GM19397 (cell line): ENCODE measurements around the gene MGRN1.
A peak's percentile ranks its signal among the peaks of the same experiment; 100 is the strongest.

Experiments
- ATAC-seq: cut with Tn5 transposase; IDR thresholded peaks from one replicate; pipeline ENCODE4 v1.9.1; 2021; ENCODE audit warnings: mild to moderate bottlenecking, moderate library complexity; ENCODE audit not compliant: unreplicated experiment

MGRN1 gene

DNA sequence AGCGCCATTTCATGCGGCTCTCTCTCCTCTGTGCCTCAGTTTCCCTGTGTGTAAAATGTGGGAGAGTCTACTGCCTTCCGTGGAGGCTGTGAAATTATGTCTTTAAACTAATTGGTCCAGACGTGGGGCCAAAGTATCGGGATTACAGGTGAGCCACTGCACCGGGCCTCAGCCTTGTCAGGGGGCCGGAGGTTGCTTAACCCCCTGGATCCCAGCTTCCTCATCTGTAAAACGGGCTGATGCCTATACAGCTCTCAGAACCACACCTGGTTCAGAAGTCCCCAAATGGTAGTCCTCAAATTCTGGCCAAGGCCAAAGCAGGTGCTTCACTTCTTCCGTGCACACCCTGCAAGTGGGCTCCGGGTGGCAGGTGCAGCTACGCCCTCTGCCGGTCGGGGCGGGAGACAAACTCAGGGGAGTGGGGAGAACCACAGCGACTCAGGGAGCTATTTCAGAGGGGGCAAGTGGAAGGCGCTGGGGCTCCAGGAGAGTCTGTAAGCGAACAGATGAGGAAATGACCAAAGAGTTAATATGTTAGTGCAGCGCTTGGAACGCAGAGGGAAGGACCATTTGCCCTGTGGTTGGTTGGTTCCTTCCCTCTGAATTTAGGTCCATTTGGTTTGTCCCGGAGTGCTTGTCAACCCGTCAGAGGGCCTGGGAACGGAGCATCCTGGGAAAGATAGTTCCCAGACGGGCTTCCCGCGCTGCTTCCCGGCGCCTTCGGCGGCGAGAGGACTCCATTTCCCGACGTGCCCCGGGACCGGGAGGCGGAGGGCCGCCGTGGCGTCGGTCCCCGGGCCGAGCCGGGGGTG, at the start of gene MGRN1:
Gene MGRN1, plus strand, starts transcription at position 812 of the 812 bp plus-strand sequence. CDS start 135 bp downstream, outside the sequence.
- ATAC-seq, result peak; percentile 68

DNA sequence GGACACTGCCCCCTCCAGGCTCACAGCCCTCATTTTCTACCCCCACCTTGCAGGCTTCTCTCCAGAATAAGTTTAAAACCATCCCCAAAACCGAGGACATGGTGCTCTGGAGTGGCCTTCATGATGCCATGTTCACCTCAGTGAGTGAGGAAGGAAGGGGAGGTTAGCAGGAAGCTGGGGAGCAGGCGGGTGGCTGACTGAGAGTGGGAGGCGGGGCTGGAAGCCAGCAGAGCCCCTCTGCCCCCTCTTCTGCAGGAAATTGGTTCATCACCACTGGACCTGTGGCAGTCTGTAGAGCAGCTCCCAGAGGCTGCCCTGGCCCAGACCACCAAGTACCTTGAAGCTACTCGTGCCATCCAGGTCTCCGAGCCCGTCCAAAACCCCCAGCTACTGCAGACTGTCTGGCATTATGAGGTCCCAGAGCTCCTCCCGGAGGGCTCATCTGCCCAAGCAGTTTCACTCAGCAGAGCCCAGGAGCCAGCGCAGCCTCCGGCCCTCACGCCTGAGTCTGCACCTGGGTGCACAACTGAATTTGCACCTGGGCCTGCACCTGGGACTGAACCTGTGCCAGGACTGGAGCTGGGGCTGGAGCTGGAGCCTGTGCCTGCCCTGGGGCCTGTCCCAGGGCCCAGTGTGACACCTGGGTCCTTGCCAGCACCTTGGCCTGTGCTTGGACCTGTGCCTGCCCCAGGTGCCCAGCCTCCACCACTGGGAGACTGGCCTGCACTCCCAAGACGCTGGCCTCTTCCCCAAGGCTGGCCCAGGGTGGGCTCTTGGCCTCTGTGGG, 49.5 kb upstream of the MGRN1 start:
- ATAC-seq, result no peak

DNA sequence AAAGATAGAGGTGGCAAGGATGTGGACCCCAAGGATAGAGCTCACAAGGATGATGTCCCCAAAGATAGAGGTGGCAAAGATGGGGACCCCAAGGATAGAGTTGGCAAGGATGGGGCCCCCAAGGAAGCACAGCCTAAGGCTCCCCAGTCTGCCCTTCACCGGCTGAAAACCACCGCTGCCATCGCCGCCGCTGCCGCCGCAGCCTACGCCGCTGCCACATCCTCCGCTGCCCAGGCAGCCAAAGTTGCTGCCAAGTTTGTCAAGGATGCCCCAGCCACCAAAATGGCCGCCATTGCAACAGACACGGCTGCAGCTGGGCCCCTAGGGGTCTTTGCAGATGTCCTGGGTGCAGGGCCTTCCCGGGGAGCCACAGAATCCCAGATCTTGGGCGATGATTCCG, 48.6 kb upstream of the MGRN1 start:
- ATAC-seq, result no peak

DNA sequence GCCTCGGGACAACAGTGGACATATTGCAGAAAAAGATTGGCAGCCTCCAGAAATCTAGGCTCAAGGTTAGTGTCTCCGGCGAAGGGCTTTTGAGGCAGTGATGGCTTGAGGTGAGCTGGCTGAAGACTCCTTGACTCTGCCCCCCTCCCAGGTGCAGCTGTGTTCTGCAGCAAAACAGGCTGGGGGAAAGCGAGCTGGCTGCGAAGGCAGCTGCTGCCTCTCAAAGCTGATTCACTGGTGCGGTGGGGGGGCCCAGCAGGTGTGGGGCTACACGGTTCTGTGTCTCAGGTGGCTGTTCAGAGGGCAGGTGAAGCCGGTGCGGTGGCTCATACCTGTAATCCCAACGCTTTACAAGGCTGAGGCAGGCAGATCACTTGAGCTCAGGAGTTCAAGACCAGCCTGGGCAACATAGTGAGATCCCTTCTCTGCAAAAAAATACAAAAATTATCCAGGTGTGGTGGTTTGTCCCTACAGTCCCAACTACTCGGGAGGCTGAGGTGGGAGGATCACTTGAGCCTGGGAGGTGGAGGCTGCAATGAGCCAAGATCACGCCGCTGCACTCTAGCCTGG, 45.6 kb upstream of the MGRN1 start:
- ATAC-seq, result no peak

DNA sequence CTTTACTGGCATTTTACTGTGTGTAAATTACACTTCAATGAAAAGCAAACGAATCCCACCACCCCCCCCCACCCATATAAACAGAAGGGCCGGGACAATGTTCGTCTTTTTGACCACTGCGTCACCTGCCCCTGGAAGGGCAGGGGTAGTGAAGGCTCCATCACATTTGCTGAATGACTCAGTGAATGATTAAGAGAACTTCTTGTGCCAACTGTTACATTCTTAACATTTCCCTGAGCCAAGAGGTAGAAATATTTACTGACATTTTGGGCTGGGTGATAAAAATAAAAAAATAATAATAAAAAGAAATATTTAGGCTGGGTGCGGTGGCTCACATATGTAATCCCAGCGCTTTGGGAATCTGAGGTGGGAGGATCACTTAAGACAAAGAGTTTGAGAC, 44.4 kb upstream of the MGRN1 start:
- ATAC-seq, result no peak

DNA sequence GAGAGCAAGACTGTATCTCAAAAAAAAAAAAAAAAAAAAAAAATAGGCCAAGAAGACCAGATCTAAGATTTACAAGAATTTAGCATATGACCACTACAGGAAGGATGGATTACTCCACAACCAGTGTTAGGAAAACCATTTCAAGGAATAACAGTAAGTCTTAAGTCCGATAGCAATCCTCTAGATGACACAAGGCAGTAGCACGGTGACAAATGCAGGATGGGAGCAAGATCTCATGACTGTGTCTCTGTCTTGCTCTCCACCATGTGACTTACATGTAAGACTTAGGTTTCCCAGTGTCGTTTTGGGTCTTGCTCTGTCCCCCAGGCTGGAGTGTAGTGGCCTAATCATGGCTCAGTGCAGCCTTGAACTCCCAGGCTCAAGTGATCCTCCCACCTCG, 40.7 kb upstream of the MGRN1 start:
- no peak for ATAC-seq

DNA sequence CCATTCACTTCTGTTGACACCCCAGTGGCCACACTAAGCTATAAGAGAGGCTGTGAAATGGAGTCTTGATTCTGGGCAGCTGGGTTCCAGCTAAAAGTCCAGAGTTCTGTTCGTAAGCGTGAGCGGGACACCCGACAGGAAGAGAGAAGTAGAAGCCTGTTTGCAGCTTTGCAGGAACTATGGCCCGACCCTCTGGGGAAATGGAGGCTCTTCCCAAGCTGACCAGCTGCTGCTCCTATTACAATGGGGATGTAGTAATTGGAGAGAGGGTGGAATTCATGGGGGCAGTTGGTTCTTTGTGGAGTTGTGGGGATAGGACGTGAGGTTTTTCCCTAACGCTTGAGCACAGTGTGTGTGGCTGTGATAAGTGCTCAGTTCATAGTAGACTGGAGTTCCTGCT, 38.3 kb upstream of the MGRN1 start:
- ATAC-seq, result no peak

DNA sequence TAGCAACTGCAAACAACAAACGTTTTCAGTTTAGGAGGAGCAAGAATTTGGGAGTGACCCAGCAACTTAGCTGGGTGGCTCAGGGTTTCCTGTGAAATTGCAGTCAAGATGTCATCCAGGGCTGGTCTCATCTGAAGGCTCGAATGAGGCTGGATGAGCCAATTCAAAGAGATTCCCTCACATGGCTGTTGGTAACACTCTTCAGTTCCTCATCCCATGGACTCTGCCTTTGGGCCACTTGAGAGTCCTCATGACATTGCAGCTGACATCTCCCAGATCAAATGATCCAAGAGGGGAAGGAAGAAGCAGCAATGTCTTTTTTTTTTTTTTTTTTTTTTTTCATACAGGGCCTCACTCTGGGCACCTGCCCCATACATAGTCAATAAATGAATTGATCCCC, 36.2 kb upstream of the MGRN1 start:
- ATAC-seq, result no peak

DNA sequence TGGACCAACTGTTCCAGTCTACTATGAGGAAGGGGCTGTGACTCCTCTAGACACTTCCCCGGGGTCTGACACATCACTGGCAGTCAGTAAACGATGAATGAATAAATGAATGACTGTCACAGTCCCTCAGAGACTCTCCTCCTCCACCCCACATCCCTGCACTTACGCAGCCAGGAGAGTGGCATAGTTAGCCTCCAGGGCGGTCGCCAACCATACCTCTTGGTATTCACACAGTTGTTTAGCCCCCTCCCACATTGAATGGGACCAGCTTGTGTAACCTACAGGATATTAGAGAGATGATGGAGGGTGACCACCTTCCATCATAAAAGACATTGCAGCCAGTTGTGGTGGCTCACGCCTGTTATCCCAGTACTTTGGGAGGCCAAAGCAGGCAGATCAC, 35.7 kb upstream of the MGRN1 start:
- ATAC-seq, result no peak

DNA sequence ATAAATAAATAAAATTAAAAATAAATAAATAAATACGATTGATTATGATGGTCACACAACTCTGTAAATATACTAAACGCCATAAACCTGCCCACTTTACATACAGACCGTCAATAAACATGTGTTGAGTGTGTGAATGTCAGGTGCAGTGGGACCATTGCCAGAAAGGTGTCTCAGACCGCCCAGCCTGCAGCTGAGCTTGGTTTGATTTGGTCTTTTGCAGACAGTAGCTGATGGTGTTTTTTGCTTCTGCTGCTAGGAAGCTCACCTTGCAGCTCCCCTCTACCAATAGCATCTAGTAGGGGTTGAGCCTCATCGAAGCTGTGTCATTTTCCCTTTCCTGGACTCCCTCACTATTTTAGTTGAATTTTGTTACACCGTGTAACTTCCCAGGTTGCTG, 33.4 kb upstream of the MGRN1 start:
- ATAC-seq, result no peak

DNA sequence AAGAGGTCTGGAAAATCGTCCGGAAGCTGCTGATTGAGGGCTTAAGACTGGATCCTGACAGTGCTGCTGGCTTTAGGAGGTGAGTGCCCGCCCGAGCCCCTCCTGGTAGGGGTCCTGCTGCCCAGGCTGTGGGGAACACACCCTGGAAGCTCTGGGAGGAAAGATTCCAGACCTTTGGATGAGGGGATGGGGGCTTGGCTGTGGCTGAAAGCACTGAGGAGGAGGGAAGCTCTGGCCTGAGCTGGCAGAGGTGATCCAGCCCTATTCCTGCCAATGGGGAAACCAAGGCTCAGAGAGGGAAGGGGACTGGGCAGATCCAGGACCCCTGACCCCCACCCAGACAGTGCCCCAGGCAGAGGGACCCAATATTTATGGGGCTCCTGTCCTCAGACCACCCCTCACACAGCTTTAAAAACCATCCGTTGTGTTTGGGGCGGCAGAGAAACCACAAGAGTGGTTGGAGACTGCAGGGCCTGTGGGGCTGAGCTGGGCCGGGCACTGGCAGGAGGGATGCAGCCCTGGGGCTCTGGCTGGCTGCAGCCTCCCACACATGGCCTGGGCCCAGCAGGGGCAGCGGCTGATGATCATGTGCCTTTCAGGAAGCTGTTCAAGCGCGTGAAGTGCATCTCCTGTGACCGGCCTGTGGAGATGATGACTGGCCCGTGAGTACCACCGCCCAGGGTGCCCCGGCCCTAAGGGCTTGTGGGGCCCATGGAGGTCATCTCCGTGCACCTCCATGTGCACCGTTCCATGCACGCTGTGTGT, 32.7 kb upstream of the MGRN1 start:
- no peak for ATAC-seq

DNA sequence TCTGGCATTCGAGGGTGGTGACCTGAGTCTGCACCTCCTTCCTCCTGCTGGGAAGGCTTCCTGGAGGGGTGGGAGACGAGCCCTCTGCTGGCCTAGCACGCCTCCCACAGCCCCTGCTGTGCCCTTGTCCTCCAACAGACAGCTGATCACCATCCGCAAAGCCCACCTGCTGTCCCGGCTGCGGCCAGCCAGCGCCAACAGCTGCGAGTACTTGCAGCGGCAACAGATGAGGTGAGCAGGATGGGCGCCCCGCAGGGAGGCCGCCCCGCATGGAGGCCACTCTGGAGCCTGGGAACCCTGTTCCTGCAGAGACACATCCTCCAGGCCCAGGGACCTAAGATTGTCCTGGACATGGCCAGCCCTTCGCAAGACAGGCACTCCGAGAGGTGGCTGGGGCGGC, 31.5 kb upstream of the MGRN1 start:
- no peak for ATAC-seq

DNA sequence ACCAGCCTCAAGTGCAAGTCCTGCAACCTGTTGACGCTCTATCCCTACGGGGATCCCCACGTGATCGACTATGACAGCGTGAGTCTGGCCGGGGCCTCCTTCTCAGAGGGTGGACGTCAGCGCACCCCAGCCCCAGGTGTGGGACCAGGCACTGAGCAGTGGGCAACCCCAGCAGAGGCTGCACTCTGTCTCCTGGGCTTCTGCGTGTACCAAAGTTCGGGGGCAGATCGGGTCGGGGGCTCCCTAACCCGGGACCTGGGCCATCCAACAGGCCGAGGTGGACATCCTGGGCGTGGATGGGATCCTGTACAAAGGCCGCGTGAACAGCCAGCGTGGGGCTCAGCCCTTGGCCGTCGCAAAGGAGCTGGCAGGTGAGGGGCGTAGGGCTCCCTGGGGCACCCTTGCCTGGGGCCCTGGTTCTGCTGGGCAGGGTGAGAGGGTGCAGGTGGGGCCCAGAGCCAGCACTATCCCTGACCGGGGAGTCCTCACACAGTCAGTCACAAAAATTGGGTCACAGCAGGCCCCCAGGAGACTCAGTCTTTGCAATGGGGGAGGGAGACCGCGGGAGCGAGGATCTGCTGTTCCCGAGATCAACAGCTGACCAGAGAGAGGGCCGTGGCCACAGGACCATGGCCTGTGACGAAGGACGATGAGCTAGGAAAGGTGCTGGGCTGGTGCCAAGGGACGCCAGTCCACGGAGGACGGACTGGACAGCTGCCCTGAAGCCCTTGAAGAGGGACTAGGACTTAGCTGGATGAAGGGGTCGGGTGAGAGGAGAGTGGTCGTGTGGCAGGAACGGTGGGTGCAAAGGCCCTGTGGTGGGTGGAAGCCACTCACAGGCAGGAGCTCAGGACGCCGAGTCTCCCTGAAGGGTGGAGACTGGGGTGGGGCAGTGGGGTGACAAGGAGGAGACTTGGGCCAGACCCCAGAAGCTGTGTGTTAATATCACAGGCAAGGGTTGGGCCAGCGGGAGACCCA, 29.9 kb upstream of the MGRN1 start:
- no peak for ATAC-seq

DNA sequence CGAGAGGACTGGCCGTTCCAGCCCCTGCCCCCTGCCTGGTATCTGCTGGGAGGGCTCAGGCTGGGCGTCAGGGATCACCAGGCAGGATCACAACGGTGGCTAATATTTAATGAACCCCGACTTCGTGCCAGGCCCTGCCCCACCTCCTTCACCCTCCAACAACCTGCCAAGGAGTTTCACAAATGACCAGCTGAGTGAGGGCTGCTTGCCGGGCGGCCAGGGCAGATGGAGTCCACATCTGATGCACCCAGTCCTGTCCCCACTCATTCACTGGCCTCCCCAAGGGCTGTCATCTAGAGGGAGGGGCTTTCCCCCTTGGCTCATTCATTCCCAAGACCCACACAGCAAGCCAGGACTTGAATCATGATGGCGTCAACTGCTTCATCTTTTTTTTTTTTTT, 27.5 kb upstream of the MGRN1 start:
- ATAC-seq, result no peak

DNA sequence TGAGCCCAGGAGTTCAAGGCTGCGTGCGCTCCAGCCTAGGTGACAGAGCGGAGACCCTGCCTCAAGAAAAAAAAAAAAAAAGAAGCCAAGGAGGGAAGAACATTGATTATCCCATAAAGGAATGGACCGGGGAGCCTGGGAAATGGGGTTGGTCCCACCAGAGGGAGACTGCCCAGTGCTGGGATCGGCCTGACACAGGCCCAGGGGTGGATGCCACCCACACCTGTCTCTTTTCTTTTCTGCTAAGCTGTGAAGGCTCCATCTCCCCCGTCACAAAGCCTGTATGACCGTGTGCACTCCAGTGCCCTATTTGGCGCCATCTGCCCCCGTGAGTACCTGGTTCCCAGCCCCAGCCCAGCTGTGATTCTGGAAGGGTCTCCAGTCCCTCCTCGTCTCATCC, 25.6 kb upstream of the MGRN1 start:
- no peak for ATAC-seq

DNA sequence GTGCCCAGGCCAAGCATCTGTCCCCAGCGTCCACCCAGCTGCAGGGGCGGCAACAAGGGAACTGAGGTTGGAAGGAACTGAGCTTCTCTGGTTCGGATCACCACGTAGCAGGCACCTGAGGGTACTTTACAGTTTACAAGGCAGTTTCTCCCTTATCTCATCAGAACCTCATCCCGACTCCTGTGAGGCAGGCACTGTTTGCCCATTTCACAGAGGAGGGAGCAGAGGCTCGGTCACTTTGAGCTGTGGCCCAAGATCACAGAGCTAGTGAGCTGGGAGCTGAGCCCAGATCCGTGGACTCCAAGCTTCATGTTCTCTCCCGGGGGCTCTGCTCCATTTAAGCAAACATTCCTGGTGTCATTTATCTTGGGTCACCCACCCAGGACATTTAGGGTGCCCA, 25.1 kb upstream of the MGRN1 start:
- no peak for ATAC-seq

DNA sequence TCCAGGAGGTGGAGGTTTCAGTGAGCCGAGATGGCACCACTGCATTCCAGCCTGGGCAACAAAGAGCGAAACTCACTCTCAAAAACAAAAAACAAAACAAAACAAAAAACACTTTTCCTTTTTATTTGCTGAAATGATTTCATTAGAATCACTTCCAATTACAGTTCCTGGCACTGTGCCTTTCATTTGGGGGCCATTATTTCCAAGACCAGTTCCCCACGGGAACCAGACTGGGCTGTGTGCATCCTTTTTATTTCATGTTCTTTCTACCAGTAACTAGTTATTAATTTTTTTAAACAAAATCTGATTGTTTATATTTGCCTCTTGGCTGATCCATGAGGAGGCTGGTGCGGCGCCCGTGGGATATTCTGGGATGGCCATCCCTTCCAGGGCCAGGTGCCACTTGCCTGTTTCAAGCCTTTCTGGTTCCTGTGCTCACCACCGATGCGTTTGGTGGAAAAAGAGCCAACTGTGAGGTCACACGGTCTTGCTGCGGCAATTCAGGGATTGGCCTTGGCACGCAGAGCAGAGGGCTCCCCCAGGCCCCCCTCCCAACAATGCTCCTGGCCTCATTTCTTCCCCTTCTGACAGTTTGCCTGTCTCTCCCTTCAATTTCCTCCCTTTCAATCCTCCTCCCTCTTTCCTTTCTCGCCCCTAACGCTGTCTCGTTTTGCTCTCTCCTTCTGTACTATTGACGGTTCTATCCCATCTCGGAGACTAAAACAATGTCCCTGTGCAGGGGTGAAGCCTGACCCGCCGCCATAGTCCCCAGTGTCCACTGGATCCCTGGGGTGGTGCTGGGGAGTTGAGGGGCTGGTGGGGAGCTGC, 23.4 kb upstream of the MGRN1 start:
- ATAC-seq, result no peak

DNA sequence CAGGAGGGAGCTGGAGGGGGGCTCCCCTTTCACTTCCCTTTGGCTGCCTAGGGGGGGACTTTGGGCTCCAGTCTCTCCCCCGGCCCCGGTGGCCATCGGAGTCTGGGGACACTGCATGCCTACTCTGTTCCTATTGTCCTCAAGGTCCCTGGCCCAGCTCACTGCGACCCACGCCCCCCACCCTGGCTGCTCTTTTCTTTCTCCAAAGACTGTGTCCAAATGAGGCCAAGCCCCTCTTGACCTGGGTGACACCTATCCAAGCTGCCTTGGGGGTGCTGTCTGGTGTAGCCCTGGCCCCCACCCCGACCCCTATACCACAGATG, 22.8 kb upstream of the MGRN1 start:
- no peak for ATAC-seq

DNA sequence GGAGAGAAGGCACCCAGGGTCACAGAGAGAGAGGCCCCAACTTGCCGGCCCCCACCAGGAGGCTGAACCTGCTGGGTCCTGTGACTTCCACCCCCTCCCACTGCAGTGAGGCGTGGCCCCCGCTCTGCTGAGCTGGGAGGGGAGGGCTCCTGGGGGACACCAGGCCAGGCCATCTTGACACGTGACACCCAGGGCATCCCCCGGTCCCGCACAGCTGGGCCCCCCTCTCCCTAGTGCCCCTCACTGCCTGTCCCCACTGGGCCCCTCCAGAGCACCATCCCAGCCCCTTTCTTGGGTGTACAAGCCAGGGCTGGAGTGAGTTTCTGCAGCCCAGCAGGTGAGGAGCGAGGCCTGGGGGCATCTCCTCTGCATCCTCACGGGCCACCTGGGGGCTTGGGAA, 22.3 kb upstream of the MGRN1 start:
- no peak for ATAC-seq
